ENCODE results near the gene PROC.

DNA sequence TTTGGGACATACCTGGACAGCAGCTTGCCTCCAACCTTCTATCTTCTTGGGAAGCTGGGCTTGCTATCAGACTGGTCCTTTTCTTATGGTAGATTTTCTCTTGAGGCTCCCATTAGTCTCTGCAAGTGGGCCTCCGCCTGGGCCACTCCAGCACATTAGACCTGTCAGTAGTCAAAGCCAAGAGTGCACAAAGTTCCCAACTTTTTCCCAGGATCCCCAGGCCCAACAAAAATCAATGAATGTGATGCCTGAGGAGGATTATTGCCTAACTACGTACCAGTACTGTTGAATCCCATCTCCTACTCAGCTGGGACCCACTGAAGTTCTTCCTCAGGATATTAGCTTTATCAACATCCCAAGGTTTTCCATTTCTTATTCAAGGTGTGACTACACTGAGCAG, 51.7 kb downstream of the PROC start:
- TF ChIP-seq, protein P1, sequence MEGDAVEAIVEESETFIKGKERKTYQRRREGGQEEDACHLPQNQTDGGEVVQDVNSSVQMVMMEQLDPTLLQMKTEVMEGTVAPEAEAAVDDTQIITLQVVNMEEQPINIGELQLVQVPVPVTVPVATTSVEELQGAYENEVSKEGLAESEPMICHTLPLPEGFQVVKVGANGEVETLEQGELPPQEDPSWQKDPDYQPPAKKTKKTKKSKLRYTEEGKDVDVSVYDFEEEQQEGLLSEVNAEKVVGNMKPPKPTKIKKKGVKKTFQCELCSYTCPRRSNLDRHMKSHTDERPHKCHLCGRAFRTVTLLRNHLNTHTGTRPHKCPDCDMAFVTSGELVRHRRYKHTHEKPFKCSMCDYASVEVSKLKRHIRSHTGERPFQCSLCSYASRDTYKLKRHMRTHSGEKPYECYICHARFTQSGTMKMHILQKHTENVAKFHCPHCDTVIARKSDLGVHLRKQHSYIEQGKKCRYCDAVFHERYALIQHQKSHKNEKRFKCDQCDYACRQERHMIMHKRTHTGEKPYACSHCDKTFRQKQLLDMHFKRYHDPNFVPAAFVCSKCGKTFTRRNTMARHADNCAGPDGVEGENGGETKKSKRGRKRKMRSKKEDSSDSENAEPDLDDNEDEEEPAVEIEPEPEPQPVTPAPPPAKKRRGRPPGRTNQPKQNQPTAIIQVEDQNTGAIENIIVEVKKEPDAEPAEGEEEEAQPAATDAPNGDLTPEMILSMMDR (conservative IDR thresholded peaks at IDR 0.05): no peak
- no peak for TF ChIP-seq ZFX (IDR thresholded peaks at IDR 0.05)
